Midbrain (tissue), 1 donor: Measurements from ENCODE around the gene TYW5.
"Not testable (repeated sequence)": the region's sequence is repeated elsewhere in the genome, so short reads cannot be mapped to it uniquely, and the experiment has no call there.

Source experiments
- DNase-seq: peaks from one replicate; lab custom pipeline; 2025; lab: John Stamatoyannopoulos, UW

Gene TYW5

GRCh38 chr2:199914372-199914958, 40.8 kb downstream of the TYW5 start:
- no peak for DNase-seq

- DNase-seq: not testable (repeated sequence)
Measured at GRCh38 chr2:199912553-199913114, 42.7 kb downstream of the TYW5 start.

DNA sequence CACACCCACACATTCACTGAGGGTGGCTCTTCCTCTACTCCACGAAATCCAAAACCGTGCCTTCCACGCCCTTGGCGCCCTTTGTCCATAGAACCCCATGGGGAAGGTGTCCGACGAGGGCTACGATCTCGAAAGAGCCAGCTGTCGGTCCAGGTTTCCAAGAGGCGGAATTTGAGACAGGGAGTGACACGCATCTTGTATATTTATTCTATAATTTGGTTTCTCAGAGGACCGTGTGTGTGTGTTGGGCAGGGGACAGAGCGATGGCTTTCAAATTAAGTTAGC, 43.5 kb downstream of the TYW5 start:
- DNase-seq: peak; percentile 42

DNA sequence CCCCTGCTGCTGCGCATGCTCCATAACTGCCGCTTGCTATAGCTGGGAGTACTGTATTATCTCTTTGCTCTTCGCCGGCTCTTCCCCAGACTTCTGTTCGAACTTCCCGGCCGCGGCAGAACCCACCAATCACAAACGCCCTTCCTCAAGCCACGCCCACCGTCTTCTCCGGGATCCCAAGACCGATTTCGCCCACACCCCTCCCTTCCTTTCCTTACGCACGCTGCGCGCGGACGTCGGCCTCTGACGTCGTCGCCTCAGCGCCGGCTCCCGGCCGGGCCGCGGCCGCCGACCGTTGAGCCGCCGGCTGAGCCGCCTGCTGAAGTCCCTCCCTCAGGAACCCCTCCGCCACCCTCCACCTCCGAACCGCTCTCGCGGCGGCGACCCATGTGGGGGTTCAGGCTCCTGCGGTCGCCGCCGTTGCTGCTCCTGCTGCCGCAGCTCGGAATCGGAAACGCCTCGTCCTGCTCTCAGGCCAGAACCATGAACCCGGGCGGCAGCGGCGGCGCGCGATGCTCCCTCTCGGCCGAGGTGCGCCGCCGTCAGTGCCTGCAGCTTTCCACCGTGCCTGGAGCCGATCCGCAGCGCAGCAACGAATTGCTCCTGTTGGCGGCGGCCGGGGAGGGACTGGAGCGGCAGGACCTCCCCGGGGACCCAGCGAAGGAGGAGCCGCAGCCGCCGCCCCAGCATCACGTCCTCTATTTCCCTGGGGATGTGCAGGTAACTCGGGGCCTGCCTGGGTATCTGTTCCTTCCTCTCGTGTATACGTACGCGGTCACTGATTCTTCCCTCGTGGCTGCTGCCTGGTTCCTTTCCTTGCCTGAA, 44.0 kb downstream of the TYW5 start, which contains the start of gene C2orf69:
C2orf69 (plus strand) TSS at position 242 of the 825 bp plus-strand sequence; CDS start at position 388, 146 bp downstream.
- DNase-seq: peak; percentile 97

DNA sequence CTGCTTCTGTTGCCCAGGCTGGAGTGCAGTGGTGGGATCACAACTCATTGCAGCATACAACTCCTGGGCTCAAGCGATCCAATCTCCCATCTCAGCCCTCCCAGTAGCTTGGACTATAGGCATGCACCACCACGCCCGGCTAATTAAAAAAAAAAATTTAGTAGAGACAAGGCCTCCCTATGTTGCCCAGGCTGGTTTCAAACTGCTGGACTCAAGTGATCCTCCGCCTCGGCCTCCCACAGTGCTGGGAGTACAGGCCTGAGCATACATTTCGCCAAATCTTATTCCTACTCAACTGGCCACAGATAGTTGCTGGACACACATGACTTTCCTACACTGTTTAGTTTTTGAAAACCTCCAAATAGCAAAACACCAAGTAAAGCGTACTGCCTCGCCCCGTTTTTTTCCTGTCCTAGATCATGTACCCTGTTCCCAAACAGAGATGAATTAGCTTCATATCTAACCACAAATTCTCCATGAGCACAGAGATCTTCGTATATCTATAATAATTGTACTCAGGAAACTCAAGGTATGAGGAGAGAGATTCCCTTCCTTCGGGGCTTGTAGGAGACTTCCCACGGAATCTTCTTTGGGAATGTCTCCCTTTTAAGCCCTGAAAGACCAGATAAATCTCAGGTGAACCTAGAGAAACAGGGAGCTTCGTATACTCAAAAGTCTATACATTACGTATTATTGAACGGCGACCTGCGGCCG, 44.8 kb downstream of the TYW5 start:
- DNase-seq: no peak

DNA sequence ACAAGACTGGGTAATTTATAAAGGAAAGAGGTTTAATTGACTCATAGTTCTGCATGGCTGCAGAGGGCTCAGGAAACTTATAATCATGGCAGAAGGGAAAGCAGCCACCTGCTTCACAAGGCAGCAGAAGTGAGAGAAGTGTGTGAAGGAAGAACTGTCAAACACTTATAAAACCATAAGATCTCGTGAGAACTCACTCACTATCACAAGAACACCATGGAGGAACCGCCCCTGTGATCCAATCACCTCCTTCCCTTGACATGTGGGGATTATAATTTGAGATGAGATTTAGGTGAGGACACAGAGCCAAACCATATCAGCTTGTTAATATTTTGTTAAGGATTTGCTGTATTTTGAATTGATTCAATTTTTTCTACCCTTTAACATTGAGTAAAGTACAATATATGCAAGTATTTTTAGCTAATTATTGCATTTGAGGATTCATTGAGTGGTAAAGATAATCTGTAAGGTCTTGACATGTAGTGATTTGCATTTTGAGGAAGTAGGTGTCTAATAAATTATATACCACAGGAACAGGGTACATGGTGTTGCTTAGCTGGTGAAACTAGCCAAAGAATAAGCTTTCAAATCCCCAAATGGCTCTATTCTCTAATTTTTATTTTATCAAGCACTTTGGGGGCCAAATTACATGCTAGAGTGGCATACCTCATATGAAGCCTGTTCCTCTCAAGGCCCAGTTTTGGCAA, 48.1 kb downstream of the TYW5 start:
- DNase-seq: no peak

DNA sequence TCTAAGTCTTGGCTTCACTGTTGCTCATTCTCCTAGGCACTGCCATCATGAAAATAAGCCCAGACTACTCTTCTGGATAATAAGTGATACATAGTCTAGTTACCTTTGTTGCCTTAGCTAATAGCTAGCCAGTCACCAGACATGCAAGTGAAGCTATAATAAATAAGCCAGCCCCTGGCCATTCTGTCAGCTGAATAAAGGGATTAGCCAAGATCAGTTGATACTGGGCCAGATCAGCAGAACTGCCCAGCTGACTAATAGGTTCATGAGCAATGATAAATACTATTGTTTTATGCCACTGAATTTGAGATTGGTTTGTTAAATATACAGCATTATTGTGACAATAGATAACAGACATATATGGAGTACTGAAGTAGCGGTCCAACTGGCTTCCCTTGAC, 52.2 kb downstream of the TYW5 start:
- no peak for DNase-seq

- no peak for DNase-seq
Measured at GRCh38 chr2:199902486-199903110, 52.7 kb downstream of the TYW5 start.

GRCh38 chr2:199901942-199902341, 53.3 kb downstream of the TYW5 start:
- no peak for DNase-seq

- DNase-seq: no peak
Measured at GRCh38 chr2:199896617-199897016, 58.7 kb downstream of the TYW5 start.

GRCh38 chr2:199895406-199895805, 59.9 kb downstream of the TYW5 start:
- no peak for DNase-seq

GRCh38 chr2:199883474-199884212, 71.6 kb downstream of the TYW5 start:
- no peak for DNase-seq

GRCh38 chr2:199882667-199883066, 72.6 kb downstream of the TYW5 start:
- no peak for DNase-seq
